GM23338 (cell line): ENCODE results near the gene STK38L. TPM values are rescaled to one million over a fixed set of nuclear protein-coding genes. Genes with fewer than 3 reads are reported as not detected.

ENCODE experiments used
- ATAC-seq: fragments of 200-7000 bp; cut with Tn5 transposase; 3 replicates; pipeline ENCODE4 v1.9.1; 2020
- DNase-seq: peaks from one replicate; pipeline ENCODE4 v3.0.0-alpha.2; 2015; ENCODE audit warnings: low spot score
- H2AFZ ChIP-seq: fragments of 200-600 bp; sonication (generic); 2 replicates; pipeline ENCODE4 v1.8.0; 2016; ENCODE audit warnings: antibody characterized with exemption, mild to moderate bottlenecking, moderate library complexity
- H3F3A ChIP-seq: fragments of 200-600 bp; sonication (generic); replicated peaks from 2 replicates; pipeline ENCODE4 v1.8.0; 2017; ENCODE audit warnings: antibody characterized with exemption, mixed run types, low read depth
- H3K27ac ChIP-seq: fragments of 200-600 bp; sonication (generic); 2 replicates; pipeline ENCODE4 v1.6.1; 2016; ENCODE audit warnings: low read depth
- H3K27me3 ChIP-seq: fragments of 200-600 bp; sonication (generic); 2 replicates; pipeline ENCODE4 v1.8.0; 2016; ENCODE audit warnings: mild to moderate bottlenecking, mixed run types, moderate library complexity; ENCODE audit not compliant: insufficient read depth
- H3K36me3 ChIP-seq: fragments of 200-600 bp; sonication (generic); 2 replicates; pipeline ENCODE4 v1.8.0; 2016; ENCODE audit warnings: mild to moderate bottlenecking; ENCODE audit not compliant: insufficient read depth
- H3K4me1 ChIP-seq: fragments of 200-600 bp; sonication (generic); 2 replicates; pipeline ENCODE4 v1.8.0; 2016; ENCODE audit warnings: mild to moderate bottlenecking, moderate library complexity; ENCODE audit not compliant: insufficient read depth
- H3K4me2 ChIP-seq: fragments of 200-600 bp; sonication (generic); 2 replicates; pipeline ENCODE4 v1.7.1; 2017; ENCODE audit warnings: mixed run types
- H3K4me3 ChIP-seq: fragments of 200-600 bp; sonication (generic); 2 replicates; pipeline ENCODE4 v1.6.1; 2016; ENCODE audit warnings: mixed run types
- H3K79me2 ChIP-seq: fragments of 200-600 bp; sonication (generic); replicated peaks from 2 replicates; pipeline ENCODE4 v1.8.0; 2017; ENCODE audit warnings: mild to moderate bottlenecking; ENCODE audit not compliant: insufficient read depth
- H3K9me2 ChIP-seq: fragments of 200-600 bp; sonication (generic); 2 replicates; pipeline ENCODE4 v1.8.0; 2017; ENCODE audit not compliant: insufficient read depth
- H4K20me1 ChIP-seq: fragments of 200-600 bp; sonication (generic); replicated peaks from 2 replicates; pipeline ENCODE4 v1.8.0; 2017; ENCODE audit warnings: mild to moderate bottlenecking; ENCODE audit not compliant: insufficient read depth
- H3K27ac Mint-ChIP-seq: 2 replicates; pipeline ENCODE4 v1.8.0; 2020; ENCODE audit warnings: inconsistent platforms, mild to moderate bottlenecking, moderate library complexity, mixed read lengths
- H3K27me3 Mint-ChIP-seq: 3 replicates; pipeline ENCODE4 v1.8.0; 2022; ENCODE audit warnings: low read depth, mild to moderate bottlenecking, moderate library complexity, mixed read lengths, inconsistent platforms; ENCODE audit not compliant: insufficient read depth, poor library complexity
- H3K36me3 Mint-ChIP-seq: 3 replicates; pipeline ENCODE4 v1.8.0; 2021; ENCODE audit warnings: low read depth, mild to moderate bottlenecking, inconsistent platforms, moderate library complexity, mixed read lengths
- H3K4me1 Mint-ChIP-seq: 3 replicates; pipeline ENCODE4 v1.8.0; 2020; ENCODE audit warnings: mild to moderate bottlenecking, inconsistent platforms, mixed read lengths
- H3K4me3 Mint-ChIP-seq: 3 replicates; pipeline ENCODE4 v1.8.0; 2021; ENCODE audit warnings: moderate library complexity, mild to moderate bottlenecking, inconsistent platforms, mixed read lengths
- H3K9me3 Mint-ChIP-seq: 3 replicates; pipeline ENCODE4 v1.8.0; 2020; ENCODE audit warnings: moderate library complexity, mild to moderate bottlenecking, inconsistent platforms, mixed read lengths
- CREB1 ChIP-seq: fragments of 250-450 bp; sonication (Bioruptor Pico); IDR thresholded peaks from 2 replicates; pipeline ENCODE4 v1.5.0; 2020; ENCODE audit warnings: low read depth, mild to moderate bottlenecking, moderate library complexity
- CTCF ChIP-seq, 2 experiments: fragments of 200-600 bp in 1 of 2; sonication (generic) in 1 of 2; conservative IDR thresholded peaks; 2 replicates each; pipeline versions ENCODE4 v1.5.1 to v1.6.1; 2016 to 2017; ENCODE audit warnings: antibody characterized with exemption in 2 of 2, low read depth in 2 of 2, mild to moderate bottlenecking in 2 of 2, moderate library complexity in 1 of 2
- ETS1 ChIP-seq: IDR thresholded peaks from 2 replicates; pipeline ENCODE4 v1.6.1; 2016; ENCODE audit warnings: antibody characterized with exemption
- EZH2 ChIP-seq: fragments of 200-600 bp; sonication (generic); IDR thresholded peaks from one replicate; pipeline ENCODE4 v1.8.0; 2017; ENCODE audit warnings: antibody characterized with exemption, mild to moderate bottlenecking, low read depth; ENCODE audit not compliant: unreplicated experiment
- EZH2phosphoT487 ChIP-seq: fragments of 200-600 bp; sonication (generic); IDR thresholded peaks from one replicate; pipeline ENCODE4 v1.8.1; 2018; ENCODE audit warnings: antibody characterized with exemption; ENCODE audit not compliant: unreplicated experiment
- JUNB ChIP-seq: IDR thresholded peaks from one replicate; pipeline ENCODE4 v1.6.1; 2016; ENCODE audit warnings: antibody characterized with exemption; ENCODE audit not compliant: unreplicated experiment
- NANOG ChIP-seq: IDR thresholded peaks from 2 replicates; pipeline ENCODE4 v1.6.1; 2016; ENCODE audit warnings: antibody characterized with exemption, borderline replicate concordance
- POLR2AphosphoS5 ChIP-seq: IDR thresholded peaks from 2 replicates; pipeline ENCODE4 v1.6.1; 2016; ENCODE audit warnings: antibody characterized with exemption, low read depth
- REST ChIP-seq: IDR thresholded peaks from one replicate; pipeline ENCODE4 v1.6.1; 2018; ENCODE audit warnings: antibody characterized with exemption; ENCODE audit not compliant: unreplicated experiment
- STAT1 ChIP-seq: IDR thresholded peaks from one replicate; pipeline ENCODE4 v1.6.1; 2016; ENCODE audit warnings: antibody characterized with exemption; ENCODE audit not compliant: unreplicated experiment
- ZNF114 ChIP-seq: fragments of 250-450 bp; sonication (Bioruptor Pico); IDR thresholded peaks from 2 replicates; pipeline ENCODE4 v1.5.0; 2020; ENCODE audit warnings: mild to moderate bottlenecking, moderate library complexity
- ZNF331 ChIP-seq: fragments of 250-450 bp; sonication (Bioruptor Pico); IDR thresholded peaks from 2 replicates; pipeline ENCODE4 v1.5.0; 2020; ENCODE audit warnings: low read depth, mild to moderate bottlenecking, moderate library complexity
- ZNF462 ChIP-seq: fragments of 250-450 bp; sonication (Bioruptor Pico); IDR thresholded peaks from 2 replicates; pipeline ENCODE4 v1.5.0; 2020; ENCODE audit warnings: mild to moderate bottlenecking, moderate library complexity
- polyA plus RNA-seq: library from polyadenylated mRNA; unstranded; fragments of >200 nt; fragmentation: Nextera tagmentation; extraction: Ambion mirVana; gene quantifications from 2 replicates; pipeline ENCODE4 v1.2.1, GENCODE V29; 2016
- total RNA-seq: library from RNA; depleted of rRNA; stranded (reverse); fragments of >200 nt; shearing (Covaris generic); gene quantifications from 2 replicates; pipeline ENCODE4 v1.2.3, GENCODE V29; 2014

The STK38L gene
- total and polyA plus RNA-seq, 2 experiments from 2014 or later = 28.9 to 56.5 TPM

- H4K20me1 ChIP-seq = peaks cover 6% of the 10 kb centered on the region; the same call in 1 of the 2 replicates
- no peak overlapping the region for H3K27ac ChIP-seq
- H3K27ac Mint-ChIP-seq = no peak overlapping the region
- H3K36me3 Mint-ChIP-seq = no peaks in the 10 kb centered on the region
- H3K4me3 ChIP-seq = no peak overlapping the region
- H2AFZ ChIP-seq = no peak overlapping the region
- H3K4me1 ChIP-seq = peaks cover 24% of the 10 kb centered on the region
- H3F3A ChIP-seq = no peaks in the 10 kb centered on the region
- peaks cover 31% of the 10 kb centered on the region for H3K4me1 Mint-ChIP-seq
- H3K79me2 ChIP-seq = peaks cover 78% of the 10 kb centered on the region
- H3K36me3 ChIP-seq = no peaks in the 10 kb centered on the region
- no peak overlapping the region for H3K4me2 ChIP-seq
- peaks cover 6% of the 10 kb centered on the region for H3K27me3 Mint-ChIP-seq
- no peaks in the 10 kb centered on the region for H3K9me2 ChIP-seq
- peaks cover 15% of the 10 kb centered on the region for H3K27me3 ChIP-seq
- ATAC-seq (no peak), DNase-seq (no peak)
- no peak overlapping the region for H3K4me3 Mint-ChIP-seq
- no peaks in the 10 kb centered on the region for H3K9me3 Mint-ChIP-seq
- TF ChIP-seq NANOG = no peak
- no peak for TF ChIP-seq POLR2AphosphoS5
- TF ChIP-seq EZH2 = no peak
- no peak for TF ChIP-seq CTCF (conservative IDR thresholded peaks at IDR 0.05; ENCODE audit: low read depth in 2 of 2)
- TF ChIP-seq ETS1 = no peak
- no peak for TF ChIP-seq EZH2phosphoT487
- TF ChIP-seq STAT1 = no peak
- no peak for TF ChIP-seq ZNF331 (CRISPR knock-in tag)
- TF ChIP-seq ZNF462 (CRISPR knock-in tag) = no peak
- TF ChIP-seq JUNB = no peak
- TF ChIP-seq REST = no peak
- TF ChIP-seq CREB1 (CRISPR knock-in tag) = no peak
- no peak for TF ChIP-seq ZNF114
Measured at GRCh38 chr12:27338473-27338872, 94.4 kb downstream of the STK38L start.
